HG02571 (cell line): ENCODE data around the gene PPP1R13B.

ENCODE experiments used
- ATAC-seq: cut with Tn5 transposase; IDR thresholded peaks from one replicate; pipeline ENCODE4 v1.9.1; 2021; ENCODE audit warnings: mild to moderate bottlenecking, moderate library complexity; ENCODE audit not compliant: unreplicated experiment

PPP1R13B gene

GRCh38 chr14:103748534-103748857 is 98.9 kb downstream of the PPP1R13B start:
- ATAC-seq, result no peak

GRCh38 chr14:103746701-103747100 is 100.7 kb downstream of the PPP1R13B start:
- ATAC-seq, result no peak

- no peak for ATAC-seq
These were observed 102.0 kb downstream of the PPP1R13B start for GRCh38 chr14:103745424-103745823.

GRCh38 chr14:103744621-103745395 is 102.6 kb downstream of the PPP1R13B start:
- no peak for ATAC-seq

- no peak for ATAC-seq
These were observed 103.7 kb downstream of the PPP1R13B start for GRCh38 chr14:103743691-103744090.

- no peak for ATAC-seq
These were observed 104.7 kb downstream of the PPP1R13B start for GRCh38 chr14:103742499-103743255.

GRCh38 chr14:103741876-103742275 is 105.5 kb downstream of the PPP1R13B start:
- ATAC-seq, result no peak

GRCh38 chr14:103740991-103741689 is 106.2 kb downstream of the PPP1R13B start:
- ATAC-seq, result no peak

- no peak for ATAC-seq
These were observed 107.4 kb downstream of the PPP1R13B start for GRCh38 chr14:103739793-103740501.

GRCh38 chr14:103739466-103739792 is 107.9 kb downstream of the PPP1R13B start:
- ATAC-seq, result no peak

- ATAC-seq, result no peak
These were observed 108.5 kb downstream of the PPP1R13B start for GRCh38 chr14:103738701-103739451.

- no peak for ATAC-seq
These were observed 109.2 kb downstream of the PPP1R13B start for GRCh38 chr14:103738166-103738565.

GRCh38 chr14:103737432-103738045 is 109.8 kb downstream of the PPP1R13B start:
- no peak for ATAC-seq

GRCh38 chr14:103736546-103737431 is 110.6 kb downstream of the PPP1R13B start:
- no peak for ATAC-seq

GRCh38 chr14:103735815-103736545 is 111.4 kb downstream of the PPP1R13B start:
- ATAC-seq, result no peak

- no peak for ATAC-seq
These were observed 111.9 kb downstream of the PPP1R13B start for GRCh38 chr14:103735439-103735814.

- no peak for ATAC-seq
These were observed 112.4 kb downstream of the PPP1R13B start for GRCh38 chr14:103735022-103735421.

- ATAC-seq, result no peak
These were observed 113.1 kb downstream of the PPP1R13B start for GRCh38 chr14:103734081-103734888.
